ENCODE data around the gene C4orf36.
"Not testable (repeated sequence)": the region's sequence is repeated elsewhere in the genome, so short reads cannot be mapped to it uniquely, and the experiment has no call there.

The C4orf36 gene

DNA sequence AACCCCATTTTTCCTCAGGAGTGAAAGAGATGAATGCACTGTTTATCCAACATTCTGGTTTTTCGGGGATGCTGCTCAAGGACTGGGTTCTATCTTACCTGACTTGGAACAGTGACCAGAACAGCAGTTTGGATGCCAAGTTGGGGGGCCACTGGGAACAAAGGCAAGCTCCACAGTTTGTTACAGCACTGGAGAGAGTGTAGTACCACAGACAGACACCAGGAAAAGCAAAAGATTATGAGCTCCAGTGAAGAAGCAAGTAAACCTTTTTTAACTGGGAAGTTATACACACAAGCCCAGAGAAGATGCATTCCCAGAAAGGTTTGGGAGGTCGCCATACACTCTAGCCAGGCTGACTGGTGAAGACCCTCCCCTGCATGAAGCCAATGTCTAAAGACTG is 13.6 kb downstream of the C4orf36 start:
- H3K27me3 ChIP-seq (ENCODE audit: insufficient read depth, low read length) = no peaks in the 10 kb centered on the region
- no peak overlapping the region for H3K9ac ChIP-seq (ENCODE audit: low read depth, low read length)
- no peaks in the 10 kb centered on the region for H3K36me3 ChIP-seq (ENCODE audit: insufficient read depth, low read depth, low read length)
- H3K4me1 ChIP-seq (ENCODE audit: insufficient read depth, low read length) = no peaks in the 10 kb centered on the region
- no peak overlapping the region for H3K27ac ChIP-seq (ENCODE audit: low read length)
- H3K4me3 ChIP-seq (ENCODE audit: low read length) = no peak overlapping the region
- H3K9me3 ChIP-seq (ENCODE audit: insufficient read depth, low read depth, low read length) = peaks cover 9% of the 10 kb centered on the region; the same call in 1 of the 2 replicates

DNA sequence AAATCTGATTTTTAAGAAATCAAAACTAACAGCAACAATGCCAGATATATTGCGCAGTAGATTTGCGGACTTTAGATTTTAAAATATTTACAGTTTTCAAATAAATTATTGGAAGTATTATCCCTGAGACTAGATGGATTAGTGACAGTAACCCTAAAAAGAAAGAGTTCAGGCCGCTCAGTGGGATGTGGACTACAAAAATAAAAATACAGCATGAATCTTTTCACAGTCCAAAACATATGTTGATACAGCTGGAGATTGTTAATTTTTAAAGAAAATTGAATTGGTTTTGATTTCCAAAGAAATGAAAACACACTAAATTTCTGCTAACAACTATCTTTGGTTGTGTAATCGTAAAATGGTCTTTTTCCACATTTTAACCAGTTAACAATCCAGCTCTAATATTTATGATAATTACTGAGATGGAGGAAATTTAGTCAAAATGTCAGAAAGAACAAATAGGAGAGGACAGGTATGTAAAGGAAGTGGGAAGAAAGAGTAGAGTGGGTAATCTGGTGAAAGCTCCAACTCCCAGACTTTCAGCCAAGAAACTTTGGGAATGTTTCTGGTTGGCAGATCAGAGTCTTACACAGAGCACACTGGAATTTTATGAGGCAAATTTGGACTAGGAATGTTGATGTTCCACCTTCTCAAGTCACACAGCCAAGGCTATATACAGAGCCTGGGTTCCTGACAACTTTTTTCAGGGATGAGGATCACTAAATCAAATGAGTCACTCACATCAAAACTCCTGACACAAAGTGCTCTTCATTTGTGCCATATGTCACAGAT is 15.1 kb downstream of the C4orf36 start:
- no peak overlapping the region for H3K9ac ChIP-seq (ENCODE audit: low read depth, low read length)
- H3K9me3 ChIP-seq (ENCODE audit: insufficient read depth, low read depth, low read length) = peaks cover 9% of the 10 kb centered on the region; the same call in 1 of the 2 replicates
- H3K4me1 ChIP-seq (ENCODE audit: insufficient read depth, low read length) = no peaks in the 10 kb centered on the region
- H3K27ac ChIP-seq (ENCODE audit: low read length) = no peak overlapping the region
- no peaks in the 10 kb centered on the region for H3K27me3 ChIP-seq (ENCODE audit: insufficient read depth, low read length)
- no peak overlapping the region for H3K4me3 ChIP-seq (ENCODE audit: low read length)
- no peaks in the 10 kb centered on the region for H3K36me3 ChIP-seq (ENCODE audit: insufficient read depth, low read depth, low read length)

DNA sequence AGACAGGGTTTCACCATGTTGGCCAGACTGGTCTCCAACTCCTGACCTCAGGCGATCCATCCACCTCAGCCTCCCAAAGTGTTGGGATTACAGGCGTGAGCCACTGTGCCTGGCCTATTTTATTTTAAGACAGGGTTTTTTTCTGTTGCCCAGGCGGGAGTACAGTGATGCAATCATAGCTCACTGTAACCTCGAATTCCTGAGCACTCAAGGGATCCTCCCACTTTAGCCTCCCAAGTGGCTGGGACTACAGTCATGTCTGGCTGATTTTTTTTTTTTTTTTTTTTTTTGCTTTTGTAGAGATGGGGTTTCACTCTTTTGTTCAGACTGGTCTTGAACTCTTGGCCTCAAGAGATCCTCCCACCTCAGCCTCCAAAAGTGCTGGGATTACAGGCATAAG is 16.8 kb downstream of the C4orf36 start:
- H3K9me3 ChIP-seq (ENCODE audit: insufficient read depth, low read depth, low read length); H3K9ac ChIP-seq (ENCODE audit: low read depth, low read length); H3K36me3 ChIP-seq (ENCODE audit: insufficient read depth, low read depth, low read length); H3K4me3 ChIP-seq (ENCODE audit: low read length); H3K27ac ChIP-seq (ENCODE audit: low read length); H3K27me3 ChIP-seq (ENCODE audit: insufficient read depth, low read length); H3K4me1 ChIP-seq (ENCODE audit: insufficient read depth, low read length): not testable (repeated sequence)

DNA sequence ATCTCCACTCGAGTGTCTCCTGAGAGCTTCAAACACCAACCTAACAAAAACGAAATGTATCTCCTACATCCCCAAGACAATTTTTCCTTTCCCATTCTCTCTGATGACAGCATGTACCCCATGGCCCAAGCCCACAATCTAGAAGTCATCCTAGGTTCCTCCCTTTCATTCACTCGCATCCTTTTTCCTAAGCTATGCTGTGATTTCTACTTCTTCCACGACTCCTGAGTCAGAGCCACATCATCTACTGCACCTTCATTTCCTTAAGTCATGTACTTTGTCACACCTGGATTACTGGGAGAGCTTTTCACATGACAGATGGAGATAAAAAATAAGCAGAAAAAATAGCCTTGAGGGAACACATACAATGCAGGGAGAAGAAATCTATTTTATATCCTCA is 20.1 kb downstream of the C4orf36 start:
- Histone ChIP-seq H3K9ac (ENCODE audit: low read depth, low read length) (no peak overlapping the region), H3K27me3 (ENCODE audit: insufficient read depth, low read length) (no peaks in the 10 kb centered on the region), H3K4me3 (ENCODE audit: low read length) (no peak overlapping the region), H3K9me3 (ENCODE audit: insufficient read depth, low read depth, low read length) (no peaks in the 10 kb centered on the region), H3K4me1 (ENCODE audit: insufficient read depth, low read length) (no peaks in the 10 kb centered on the region), H3K36me3 (ENCODE audit: insufficient read depth, low read depth, low read length) (no peaks in the 10 kb centered on the region), H3K27ac (ENCODE audit: low read length) (no peak overlapping the region)

DNA sequence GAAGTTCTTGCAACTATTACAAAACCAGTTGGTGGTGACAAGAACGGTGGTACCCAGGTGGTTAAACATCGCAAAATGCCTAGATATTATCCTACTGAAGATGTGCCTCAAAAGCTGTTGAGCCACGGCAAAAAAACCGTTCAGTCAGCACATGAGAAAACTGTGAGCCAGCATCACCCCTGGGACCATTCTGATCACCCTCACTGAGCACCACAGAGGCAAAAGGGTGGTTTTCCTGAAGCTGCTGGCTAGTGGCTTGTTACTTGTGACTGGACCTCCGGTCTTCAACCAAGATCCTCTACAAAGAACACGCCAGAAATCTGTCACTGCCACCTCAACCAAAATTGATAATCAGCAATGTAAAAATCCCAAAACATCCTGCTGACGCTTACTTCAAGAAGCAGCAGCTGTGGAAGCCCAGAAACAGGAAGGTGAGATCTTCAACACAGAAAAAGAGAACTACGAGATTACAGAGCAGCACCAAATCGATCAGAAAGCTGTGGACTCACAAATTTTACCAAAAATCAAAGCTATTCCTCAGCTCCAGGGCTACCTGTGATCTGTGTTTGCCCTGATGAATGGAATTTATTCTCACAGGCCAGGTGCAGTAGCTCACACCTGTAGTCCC is 21.7 kb downstream of the C4orf36 start:
- Histone ChIP-seq H3K36me3 (ENCODE audit: insufficient read depth, low read depth, low read length) (no peaks in the 10 kb centered on the region), H3K4me1 (ENCODE audit: insufficient read depth, low read length) (no peaks in the 10 kb centered on the region), H3K27ac (ENCODE audit: low read length) (no peak overlapping the region), H3K4me3 (ENCODE audit: low read length) (no peak overlapping the region), H3K27me3 (ENCODE audit: insufficient read depth, low read length) (no peaks in the 10 kb centered on the region), H3K9me3 (ENCODE audit: insufficient read depth, low read depth, low read length) (no peaks in the 10 kb centered on the region), H3K9ac (ENCODE audit: low read depth, low read length) (no peak overlapping the region)

DNA sequence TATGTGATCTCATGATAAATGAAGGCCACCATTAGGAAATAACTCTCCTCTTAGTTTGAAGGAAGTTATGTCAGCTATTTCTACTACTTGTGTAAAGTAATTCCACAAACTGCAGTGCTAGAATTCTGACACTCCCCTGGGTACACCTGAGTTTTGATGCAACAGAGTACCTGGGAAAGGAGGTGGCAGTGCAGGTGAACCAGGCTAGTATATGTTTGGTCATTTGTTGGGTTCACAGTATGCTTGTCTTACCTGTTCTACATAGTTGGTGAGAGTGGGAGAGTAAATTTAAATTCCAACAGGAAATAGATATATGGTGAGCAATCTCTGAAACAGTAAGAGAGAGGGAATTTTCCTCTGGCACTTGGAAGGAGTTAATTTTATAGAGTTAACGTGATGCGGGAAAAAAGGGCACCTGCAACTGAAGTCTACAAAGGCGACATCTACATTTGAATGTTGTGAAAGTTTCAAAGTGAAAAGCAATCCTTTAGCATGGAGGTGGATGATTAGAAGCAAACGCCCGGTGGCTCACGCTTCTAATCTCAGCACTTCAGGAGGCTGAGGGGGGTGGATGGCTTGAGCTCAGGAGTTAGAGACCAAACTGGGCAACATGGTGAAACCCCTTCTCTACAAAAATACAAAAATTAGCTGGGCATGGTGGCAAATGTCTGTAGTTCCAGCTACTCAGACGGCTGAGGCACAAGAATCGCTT is 34.7 kb downstream of the C4orf36 start:
- H3K4me3 ChIP-seq (ENCODE audit: low read length) = no peak overlapping the region; the same call in 1 of the 2 replicates
- peaks cover 8% of the 10 kb centered on the region; the same call in 1 of the 2 replicates for H3K4me1 ChIP-seq (ENCODE audit: insufficient read depth, low read length)
- H3K36me3 ChIP-seq (ENCODE audit: insufficient read depth, low read depth, low read length) = no peaks in the 10 kb centered on the region
- no peak overlapping the region for H3K27ac ChIP-seq (ENCODE audit: low read length)
- H3K27me3 ChIP-seq (ENCODE audit: insufficient read depth, low read length) = peaks cover 52% of the 10 kb centered on the region
- no peak overlapping the region for H3K9ac ChIP-seq (ENCODE audit: low read depth, low read length)
- no peaks in the 10 kb centered on the region for H3K9me3 ChIP-seq (ENCODE audit: insufficient read depth, low read depth, low read length)

DNA sequence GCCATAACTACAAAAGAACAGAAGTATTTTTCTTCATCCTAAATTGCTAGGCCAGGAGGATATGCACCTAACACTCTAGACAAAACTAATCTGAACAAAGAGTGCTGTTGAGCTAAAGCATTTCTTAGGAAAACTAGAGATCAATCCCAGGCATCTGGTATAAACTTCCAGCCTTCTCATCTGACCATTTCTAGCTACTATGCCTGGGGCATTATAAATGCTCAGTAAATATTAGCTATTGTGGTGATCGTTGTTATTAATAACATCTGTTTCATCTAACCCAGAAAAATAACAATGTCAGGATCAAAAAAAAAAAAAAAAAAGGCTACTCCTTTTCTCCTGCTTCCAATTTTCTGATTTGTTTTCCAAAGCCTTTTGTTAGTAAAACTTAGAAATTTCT is 35.3 kb downstream of the C4orf36 start:
- H3K9ac ChIP-seq (ENCODE audit: low read depth, low read length) = no peak overlapping the region
- H3K27me3 ChIP-seq (ENCODE audit: insufficient read depth, low read length) = peaks cover 52% of the 10 kb centered on the region
- no peaks in the 10 kb centered on the region for H3K36me3 ChIP-seq (ENCODE audit: insufficient read depth, low read depth, low read length)
- no peak overlapping the region for H3K27ac ChIP-seq (ENCODE audit: low read length)
- H3K4me1 ChIP-seq (ENCODE audit: insufficient read depth, low read length) = peaks cover 8% of the 10 kb centered on the region; the same call in 1 of the 2 replicates
- no peaks in the 10 kb centered on the region for H3K9me3 ChIP-seq (ENCODE audit: insufficient read depth, low read depth, low read length)
- H3K4me3 ChIP-seq (ENCODE audit: low read length) = no peak overlapping the region

DNA sequence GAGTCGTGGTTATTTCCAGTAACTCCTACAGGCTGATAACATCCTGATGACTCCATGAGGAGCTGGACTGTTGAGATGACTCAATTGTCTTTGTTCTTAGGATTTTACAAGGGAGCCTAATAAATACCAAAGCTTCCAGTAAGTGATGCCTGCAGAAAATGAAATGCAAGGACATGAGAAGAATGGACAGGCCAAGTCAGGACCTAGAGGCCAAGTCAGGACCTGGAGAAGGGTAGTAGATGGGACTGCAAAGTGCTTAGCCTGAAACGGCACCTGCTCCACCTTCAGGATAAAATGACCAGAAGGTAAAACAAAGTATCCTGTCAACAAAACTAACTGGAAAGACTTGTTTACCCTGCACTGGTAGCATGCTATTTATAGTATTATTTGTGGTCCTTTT is 36.6 kb downstream of the C4orf36 start:
- no peaks in the 10 kb centered on the region for H3K36me3 ChIP-seq (ENCODE audit: insufficient read depth, low read depth, low read length)
- H3K27me3 ChIP-seq (ENCODE audit: insufficient read depth, low read length) = peaks cover 49% of the 10 kb centered on the region
- H3K4me1 ChIP-seq (ENCODE audit: insufficient read depth, low read length) = peaks cover 8% of the 10 kb centered on the region; the same call in 1 of the 2 replicates
- H3K4me3 ChIP-seq (ENCODE audit: low read length) = no peak overlapping the region
- no peaks in the 10 kb centered on the region for H3K9me3 ChIP-seq (ENCODE audit: insufficient read depth, low read depth, low read length)
- H3K27ac ChIP-seq (ENCODE audit: low read length) = no peak overlapping the region
- H3K9ac ChIP-seq (ENCODE audit: low read depth, low read length) = no peak overlapping the region

DNA sequence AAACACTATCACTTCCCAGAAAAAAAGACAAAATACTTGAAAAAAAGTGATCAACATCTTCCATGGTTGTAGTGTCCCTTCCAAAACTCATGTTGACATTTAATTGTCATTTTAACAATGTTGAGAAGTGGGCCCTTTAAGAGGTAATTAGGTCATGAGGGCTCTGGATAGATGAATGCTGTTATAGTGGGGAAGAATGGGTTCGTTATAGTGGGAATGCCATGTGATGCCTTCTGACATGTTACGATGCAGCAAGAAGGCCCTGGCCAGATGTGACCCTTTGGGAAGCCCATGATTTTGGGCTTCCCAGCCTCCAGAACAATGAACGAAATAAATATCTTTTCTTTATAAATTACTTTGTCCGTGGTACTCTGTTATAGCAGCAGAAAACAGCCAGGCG is 39.0 kb downstream of the C4orf36 start:
- H3K4me3 ChIP-seq (ENCODE audit: low read length) = no peak overlapping the region
- H3K36me3 ChIP-seq (ENCODE audit: insufficient read depth, low read depth, low read length) = no peaks in the 10 kb centered on the region
- H3K9ac ChIP-seq (ENCODE audit: low read depth, low read length) = no peak overlapping the region
- peaks cover 26% of the 10 kb centered on the region for H3K27me3 ChIP-seq (ENCODE audit: insufficient read depth, low read length)
- no peak overlapping the region for H3K27ac ChIP-seq (ENCODE audit: low read length)
- H3K9me3 ChIP-seq (ENCODE audit: insufficient read depth, low read depth, low read length) = no peaks in the 10 kb centered on the region
- H3K4me1 ChIP-seq (ENCODE audit: insufficient read depth, low read length) = peaks cover 8% of the 10 kb centered on the region; the same call in 1 of the 2 replicates

DNA sequence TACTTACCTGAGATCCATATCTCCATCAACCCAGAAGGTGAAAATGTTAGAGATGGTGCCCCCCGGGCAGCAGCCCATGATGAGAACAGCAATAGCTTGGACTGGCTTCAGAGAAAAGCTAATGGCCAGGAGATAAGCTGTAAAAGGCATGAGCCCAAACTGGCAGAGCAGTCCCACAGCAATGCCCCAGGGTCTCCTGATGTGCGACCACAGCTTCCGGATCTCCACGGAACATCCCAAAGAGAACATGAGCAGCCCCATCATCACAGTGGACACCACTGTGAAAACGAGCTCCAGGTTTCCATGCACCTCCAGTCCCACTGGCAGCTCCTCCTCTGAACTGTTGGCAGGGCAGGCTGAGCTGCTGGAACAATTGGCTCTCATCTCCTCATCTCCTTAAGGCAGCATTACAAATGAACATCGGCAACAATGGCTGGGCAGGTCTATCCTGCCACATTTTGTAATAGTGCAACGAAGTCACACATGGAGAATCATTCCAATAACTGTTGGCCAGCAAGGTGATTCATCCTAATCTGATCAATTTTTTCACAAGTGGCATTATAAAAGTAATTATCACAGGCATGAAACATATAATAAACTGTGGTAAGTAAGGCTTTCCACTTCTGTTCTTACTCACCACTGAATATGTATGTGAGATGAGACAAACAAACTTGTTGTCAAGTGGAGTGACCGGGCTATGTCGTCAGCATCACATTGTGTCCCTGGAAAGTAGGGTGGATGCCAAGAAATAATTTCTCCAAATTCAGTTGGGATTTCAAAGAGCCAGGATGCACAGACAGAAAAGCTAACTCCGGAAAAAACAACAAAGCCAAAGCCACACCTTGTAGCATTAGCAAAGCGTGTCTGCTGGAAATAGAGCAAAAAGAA is 43.2 kb downstream of the C4orf36 start, which contains the start of gene SLC10A6:
Gene SLC10A6 (minus strand): TSS at position 653 of the 888 bp plus-strand sequence. CDS start 269 bp downstream, at position 384.
- Histone ChIP-seq H3K4me1 (ENCODE audit: insufficient read depth, low read length) (peaks cover 6% of the 10 kb centered on the region; the same call in 1 of the 2 replicates), H3K27me3 (ENCODE audit: insufficient read depth, low read length) (no peaks in the 10 kb centered on the region), H3K36me3 (ENCODE audit: insufficient read depth, low read depth, low read length) (no peaks in the 10 kb centered on the region), H3K9ac (ENCODE audit: low read depth, low read length) (no peak within 1 kb of the TSS), H3K4me3 (ENCODE audit: low read length) (no peak within 1 kb of the TSS), H3K9me3 (ENCODE audit: insufficient read depth, low read depth, low read length) (no peaks in the 10 kb centered on the region), H3K27ac (ENCODE audit: low read length) (no peak within 1 kb of the TSS)

DNA sequence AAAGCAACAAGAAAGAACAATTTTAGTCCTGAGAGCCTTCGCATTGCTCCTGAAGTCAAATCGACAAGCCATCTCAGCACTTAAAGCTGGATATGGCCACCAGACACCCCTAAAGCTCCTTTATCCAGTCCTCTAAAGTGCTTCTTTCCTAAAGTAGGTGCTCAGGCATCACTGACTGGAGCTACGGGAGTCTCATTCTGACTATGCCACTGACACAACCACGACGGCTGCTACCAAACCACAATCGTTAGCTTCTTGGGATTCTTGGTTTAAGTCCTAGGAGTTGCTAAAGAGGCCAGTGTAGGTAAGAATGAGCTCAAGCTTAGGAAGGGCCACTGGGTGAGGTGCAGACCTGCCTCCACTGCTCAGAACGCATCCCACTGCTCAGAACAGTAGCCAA is 44.1 kb downstream of the C4orf36 start:
- no peak overlapping the region for H3K4me3 ChIP-seq (ENCODE audit: low read length)
- H3K27ac ChIP-seq (ENCODE audit: low read length) = no peak overlapping the region
- H3K36me3 ChIP-seq (ENCODE audit: insufficient read depth, low read depth, low read length) = no peaks in the 10 kb centered on the region
- no peaks in the 10 kb centered on the region for H3K9me3 ChIP-seq (ENCODE audit: insufficient read depth, low read depth, low read length)
- H3K4me1 ChIP-seq (ENCODE audit: insufficient read depth, low read length) = peaks cover 6% of the 10 kb centered on the region; the same call in 1 of the 2 replicates
- H3K9ac ChIP-seq (ENCODE audit: low read depth, low read length) = no peak overlapping the region
- no peaks in the 10 kb centered on the region for H3K27me3 ChIP-seq (ENCODE audit: insufficient read depth, low read length)
